HepG2 (cell line): Measurements from ENCODE around the gene MRPS21. TPM values are rescaled to one million over a fixed set of nuclear protein-coding genes. Genes with fewer than 3 reads are reported as not detected.

Source experiments
- ATAC-seq: fragments of 200-7000 bp; cut with Tn5 transposase; 3 replicates; pipeline ENCODE4 v1.9.1; 2020; ENCODE audit warnings: mild to moderate bottlenecking, moderate library complexity
- BruUV-seq: library from RNA; stranded (reverse); fragments of 400-500 nt; replicated peaks from 2 replicates; lab custom pipeline; 2021; lab: Mats Ljungman, UMichigan
- CTCF ChIA-PET: fragments of 300-600 bp; formaldehyde crosslinking; extraction: SDS; loops from one replicate; lab custom pipeline; 2021; ENCODE audit warnings: low total read pairs, inconsistent platforms, low intra/inter-chr PET ratio; lab: Yijun Ruan, JAX
- POLR2A ChIA-PET: fragments of 350-600 bp; sonication (Branson Sonifier 250); formaldehyde crosslinking; loops from one replicate; lab custom pipeline; 2020; ENCODE audit warnings: antibody characterized with exemption, inconsistent platforms; lab: Yijun Ruan, JAX
- DNase-seq: peaks from one replicate; pipeline ENCODE4 v3.0.0-alpha.2; 2015; ENCODE audit warnings: low spot score
- FAIRE-seq: peaks from 3 replicates; lab custom pipeline; 2011; peaks lifted over from hg19 to GRCh38; lab: Jason Lieb, UNC
- H2AFZ ChIP-seq: one replicate; pipeline ENCODE4 v1.6.1; 2011; ENCODE audit warnings: low read length, inconsistent platforms
- H3K27ac ChIP-seq: fragments of 300-600 bp; 3 replicates; pipeline ENCODE4 v1.8.0; 2011; ENCODE audit warnings: mixed run types, mild to moderate bottlenecking, mixed read lengths, low read length, inconsistent platforms; ENCODE audit not compliant: insufficient read depth; ENCODE audit errors: extremely low read length
- H3K27me3 ChIP-seq, 2 experiments: fragments of 200-600 bp in 1 of 2; 2 replicates in 1 of 2; 3 replicates in 1 of 2; pipeline versions ENCODE4 v1.6.0 to v1.8.0; 2011; ENCODE audit warnings: low read length in 2 of 2, mild to moderate bottlenecking in 2 of 2, moderate library complexity in 2 of 2, inconsistent platforms in 1 of 2; ENCODE audit not compliant: insufficient read depth in 2 of 2, control insufficient read depth in 1 of 2
- H3K36me3 ChIP-seq, 2 experiments: fragments of 200-600 bp in 1 of 2; replicated peaks in 1 of 2; 2 replicates in 1 of 2; 3 replicates in 1 of 2; pipeline versions ENCODE4 v1.5.1 to v1.8.0; 2011; ENCODE audit warnings: low read length in 2 of 2, inconsistent platforms in 1 of 2; ENCODE audit not compliant: insufficient read depth in 2 of 2, control insufficient read depth in 1 of 2
- H3K4me1 ChIP-seq: 2 replicates; pipeline ENCODE4 v1.5.1; 2012; ENCODE audit warnings: low read length, inconsistent platforms; ENCODE audit not compliant: insufficient read depth
- H3K4me2 ChIP-seq: 2 replicates; pipeline ENCODE4 v1.6.0; 2011; ENCODE audit warnings: low read depth, low read length, inconsistent platforms
- H3K4me3 ChIP-seq, 3 experiments: fragments of 200-600 bp in 1 of 3; sonication (generic), shearing (Covaris generic) in 1 of 3; replicated peaks in 1 of 3; 2 replicates each; pipeline ENCODE4 v1.5.1; 2011 to 2016; ENCODE audit warnings: low read length in 3 of 3, inconsistent platforms in 2 of 3, low read depth in 2 of 3, mild to moderate bottlenecking in 2 of 3, control low read depth in 1 of 3, mixed read lengths in 1 of 3; ENCODE audit not compliant: insufficient read depth in 1 of 3
- H3K79me2 ChIP-seq: one replicate; pipeline ENCODE4 v1.6.1; 2011; ENCODE audit warnings: low read length, inconsistent platforms; ENCODE audit not compliant: insufficient read depth
- H3K9ac ChIP-seq: 2 replicates; pipeline ENCODE4 v1.6.0; 2011; ENCODE audit warnings: mild to moderate bottlenecking, low read depth, low read length, inconsistent platforms; ENCODE audit not compliant: insufficient read depth
- H3K9me3 ChIP-seq: 2 replicates; pipeline ENCODE4 v1.5.1; 2012; ENCODE audit warnings: mild to moderate bottlenecking, low read length
- H4K20me1 ChIP-seq: 2 replicates; pipeline ENCODE4 v1.6.0; 2011; ENCODE audit warnings: inconsistent platforms, mild to moderate bottlenecking, low read length, moderate library complexity; ENCODE audit not compliant: insufficient read depth
- CEBPG ChIP-seq: IDR thresholded peaks from 2 replicates; pipeline ENCODE4 v1.6.1; 2016
- E2F2 ChIP-seq: sonication (generic); formaldehyde crosslinking; IDR thresholded peaks from 2 replicates; pipeline ENCODE4 v1.4.0; 2020; ENCODE audit warnings: missing genetic modification reagents, borderline replicate concordance
- KLF16 ChIP-seq, 2 experiments: sonication (generic) in 1 of 2; formaldehyde crosslinking in 1 of 2; IDR thresholded peaks; 2 replicates each; pipeline versions ENCODE4 v1.6.1 to v1.8.0; 2016 to 2023; ENCODE audit warnings: missing genetic modification reagents in 2 of 2, missing compliant biosample characterization in 1 of 2
- NR2F1 ChIP-seq, 2 experiments: fragments of 450-650 bp in 1 of 2; formaldehyde crosslinking in 1 of 2; IDR thresholded peaks; 2 replicates each; pipeline versions ENCODE4 v1.5.0 to v1.6.1; 2016 to 2020; ENCODE audit warnings: mild to moderate bottlenecking in 1 of 2, missing compliant biosample characterization in 1 of 2, missing genetic modification reagents in 1 of 2, moderate library complexity in 1 of 2
- NRL ChIP-seq: sonication (generic); formaldehyde crosslinking; IDR thresholded peaks from 2 replicates; pipeline ENCODE4 v1.5.0; 2020; ENCODE audit warnings: missing genetic modification reagents, mild to moderate bottlenecking, moderate library complexity, borderline replicate concordance
- SMYD3 ChIP-seq: sonication (generic); formaldehyde crosslinking; IDR thresholded peaks from 2 replicates; pipeline ENCODE4 v1.8.1; 2023; ENCODE audit warnings: mild to moderate bottlenecking, missing genetic modification reagents
- TAF15 ChIP-seq: fragments of 200-400 bp; formaldehyde crosslinking; IDR thresholded peaks from one replicate; pipeline ENCODE4 v1.6.1; 2018; ENCODE audit warnings: mild to moderate bottlenecking, low read depth, low read length; ENCODE audit not compliant: poor library complexity, severe bottlenecking
- TOE1 ChIP-seq: sonication (generic); formaldehyde crosslinking; IDR thresholded peaks from 2 replicates; pipeline ENCODE4 v1.4.0; 2020; ENCODE audit warnings: mild to moderate bottlenecking, missing genetic modification reagents
- ZNF549 ChIP-seq: sonication (generic); formaldehyde crosslinking; IDR thresholded peaks from 2 replicates; pipeline ENCODE4 v1.5.0; 2020; ENCODE audit warnings: missing genetic modification reagents
- ZNF569 ChIP-seq: sonication (generic); formaldehyde crosslinking; IDR thresholded peaks from 2 replicates; pipeline ENCODE4 v1.5.0; 2020; ENCODE audit warnings: mild to moderate bottlenecking, missing genetic modification reagents, moderate library complexity, borderline replicate concordance
- ZNF746 ChIP-seq: sonication (generic); formaldehyde crosslinking; IDR thresholded peaks from 2 replicates; pipeline ENCODE4 v1.8.0; 2022; ENCODE audit warnings: mild to moderate bottlenecking, missing genetic modification reagents
- ZNF879 ChIP-seq: sonication (generic); formaldehyde crosslinking; IDR thresholded peaks from 2 replicates; pipeline ENCODE4 v1.8.1; 2023; ENCODE audit warnings: missing genetic modification reagents
- WGBS: methylation state at CpG from one replicate; pipeline ENCODE4 v1.1.6; 2017; ENCODE audit warnings: low lambda C conversion rate; 5-methylcytosine and 5-hydroxymethylcytosine counted together
- in situ Hi-C: cut with HindIII; loops from 2 replicates; pipeline ENCODE4 v1.10.0; 2017; ENCODE audit warnings: low pct_unique_long_range_greater_than_20kb; ENCODE audit not compliant: extremely low pct_ligation_motif_present
- intact Hi-C: fragments of 100-400 bp; cut with micrococcal nuclease; formaldehyde crosslinking; loops from one replicate; pipeline ENCODE4 v1.10.0; 2022; ENCODE audit not compliant: unreplicated experiment
- polyA plus RNA-seq, 8 experiments: library from polyadenylated mRNA; depleted of rRNA in 3 of 8; stranded (reverse) in 7 of 8; unstranded in 1 of 8; fragments of >200 nt; fragmentation: Illumina TruSeq in 4 of 8; extraction: Trizol in 4 of 8; gene quantifications; 2 replicates each; pipeline versions ENCODE4 v1.2.1 to v1.2.3, GENCODE V29; 2011 to 2016; ENCODE audit warnings: low read depth in 4 of 8, missing spikeins in 1 of 8, mixed read lengths in 1 of 8; ENCODE audit not compliant: insufficient read depth in 1 of 8
- total RNA-seq, 5 experiments: library from RNA; depleted of rRNA; stranded (reverse); fragments of >200 nt; fragmentation: Illumina TruSeq; extraction: Trizol; gene quantifications; 2 replicates each; pipeline ENCODE4 v1.2.3, GENCODE V29; 2016; ENCODE audit warnings: low read depth in 1 of 5
- TF ChIP-seq, protein P1 (sequence below): sonication (generic); formaldehyde crosslinking; IDR thresholded peaks from 2 replicates; pipeline ENCODE4 v1.5.1; 2020; ENCODE audit warnings: mild to moderate bottlenecking, missing genetic modification reagents, moderate library complexity
- TF ChIP-seq, protein P2 (sequence below), 2 experiments: sonication (generic) in 1 of 2; formaldehyde crosslinking in 1 of 2; IDR thresholded peaks; 2 replicates each; pipeline versions ENCODE4 v1.4.0 to v1.6.1; 2016 to 2020; ENCODE audit warnings: borderline replicate concordance in 1 of 2, low read depth in 1 of 2, mild to moderate bottlenecking in 1 of 2, missing genetic modification reagents in 1 of 2

Gene MRPS21
- total and polyA plus RNA-seq, 2 of the 13 experiments (the other 11 are each of a cell fraction or from before 2014, with no cell fraction given): 59.4 to 64.2 TPM

GRCh38 chr1:150271291-150271959, 22.2 kb upstream of the MRPS21 start:
- FAIRE-seq (no peak), DNase-seq (no peak), ATAC-seq (no peak)
- H3K9ac ChIP-seq: no peak overlapping the region
- no peaks in the 10 kb centered on the region for H3K27me3 ChIP-seq
- no TSS peak for BruUV-seq
- no peak overlapping the region for H2AFZ ChIP-seq
- peaks cover 24% of the 10 kb centered on the region for H3K4me1 ChIP-seq
- H3K4me2 ChIP-seq: no peak overlapping the region
- no peak overlapping the region for H3K4me3 ChIP-seq
- in situ Hi-C loops: no loop called here
- no peak overlapping the region for H3K27ac ChIP-seq
- ChIA-PET POLR2A (interaction anchor here (0.5 to 1.7 kb wide), 2 partner anchors 93 to 98 kb away, joined by 3 to 6 read pairs; partner anchors contain the start of gene RPRD2), CTCF (no interaction called here)
- 66% methylated on average over 6 of the region's 7 CpGs for WGBS
- peaks cover 21% of the 10 kb centered on the region for H3K79me2 ChIP-seq
- no peaks in the 10 kb centered on the region for H4K20me1 ChIP-seq
- H3K9me3 ChIP-seq: no peaks in the 10 kb centered on the region
- H3K36me3 ChIP-seq: peaks cover 3 to 10% of the 10 kb centered on the region in 2 experiments; a peak in 4 of 5 replicates
- intact Hi-C loops: no loop called here
- TF ChIP-seq NR2F1 (CRISPR knock-in tag; IDR thresholded peaks at IDR 0.05): no peak
- no peak for TF ChIP-seq ZNF879 (CRISPR knock-in tag)
- TF ChIP-seq ZNF549 (CRISPR knock-in tag): no peak
- TF ChIP-seq E2F2: no peak
- no peak for TF ChIP-seq ZNF746
- no peak for TF ChIP-seq SMYD3
- TF ChIP-seq TOE1 (CRISPR knock-in tag): no peak
- no peak for TF ChIP-seq KLF16 (CRISPR knock-in tag; IDR thresholded peaks at IDR 0.05)
- no peak for TF ChIP-seq ZNF569 (CRISPR knock-in tag)
- TF ChIP-seq, protein P1, sequence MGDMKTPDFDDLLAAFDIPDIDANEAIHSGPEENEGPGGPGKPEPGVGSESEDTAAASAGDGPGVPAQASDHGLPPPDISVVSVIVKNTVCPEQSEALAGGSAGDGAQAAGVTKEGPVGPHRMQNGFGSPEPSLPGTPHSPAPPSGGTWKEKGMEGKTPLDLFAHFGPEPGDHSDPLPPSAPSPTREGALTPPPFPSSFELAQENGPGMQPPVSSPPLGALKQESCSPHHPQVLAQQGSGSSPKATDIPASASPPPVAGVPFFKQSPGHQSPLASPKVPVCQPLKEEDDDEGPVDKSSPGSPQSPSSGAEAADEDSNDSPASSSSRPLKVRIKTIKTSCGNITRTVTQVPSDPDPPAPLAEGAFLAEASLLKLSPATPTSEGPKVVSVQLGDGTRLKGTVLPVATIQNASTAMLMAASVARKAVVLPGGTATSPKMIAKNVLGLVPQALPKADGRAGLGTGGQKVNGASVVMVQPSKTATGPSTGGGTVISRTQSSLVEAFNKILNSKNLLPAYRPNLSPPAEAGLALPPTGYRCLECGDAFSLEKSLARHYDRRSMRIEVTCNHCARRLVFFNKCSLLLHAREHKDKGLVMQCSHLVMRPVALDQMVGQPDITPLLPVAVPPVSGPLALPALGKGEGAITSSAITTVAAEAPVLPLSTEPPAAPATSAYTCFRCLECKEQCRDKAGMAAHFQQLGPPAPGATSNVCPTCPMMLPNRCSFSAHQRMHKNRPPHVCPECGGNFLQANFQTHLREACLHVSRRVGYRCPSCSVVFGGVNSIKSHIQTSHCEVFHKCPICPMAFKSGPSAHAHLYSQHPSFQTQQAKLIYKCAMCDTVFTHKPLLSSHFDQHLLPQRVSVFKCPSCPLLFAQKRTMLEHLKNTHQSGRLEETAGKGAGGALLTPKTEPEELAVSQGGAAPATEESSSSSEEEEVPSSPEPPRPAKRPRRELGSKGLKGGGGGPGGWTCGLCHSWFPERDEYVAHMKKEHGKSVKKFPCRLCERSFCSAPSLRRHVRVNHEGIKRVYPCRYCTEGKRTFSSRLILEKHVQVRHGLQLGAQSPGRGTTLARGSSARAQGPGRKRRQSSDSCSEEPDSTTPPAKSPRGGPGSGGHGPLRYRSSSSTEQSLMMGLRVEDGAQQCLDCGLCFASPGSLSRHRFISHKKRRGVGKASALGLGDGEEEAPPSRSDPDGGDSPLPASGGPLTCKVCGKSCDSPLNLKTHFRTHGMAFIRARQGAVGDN: no peak
- TF ChIP-seq CEBPG (CRISPR knock-in tag): no peak
- no peak for TF ChIP-seq NRL (CRISPR knock-in tag)
- TF ChIP-seq, protein P2, sequence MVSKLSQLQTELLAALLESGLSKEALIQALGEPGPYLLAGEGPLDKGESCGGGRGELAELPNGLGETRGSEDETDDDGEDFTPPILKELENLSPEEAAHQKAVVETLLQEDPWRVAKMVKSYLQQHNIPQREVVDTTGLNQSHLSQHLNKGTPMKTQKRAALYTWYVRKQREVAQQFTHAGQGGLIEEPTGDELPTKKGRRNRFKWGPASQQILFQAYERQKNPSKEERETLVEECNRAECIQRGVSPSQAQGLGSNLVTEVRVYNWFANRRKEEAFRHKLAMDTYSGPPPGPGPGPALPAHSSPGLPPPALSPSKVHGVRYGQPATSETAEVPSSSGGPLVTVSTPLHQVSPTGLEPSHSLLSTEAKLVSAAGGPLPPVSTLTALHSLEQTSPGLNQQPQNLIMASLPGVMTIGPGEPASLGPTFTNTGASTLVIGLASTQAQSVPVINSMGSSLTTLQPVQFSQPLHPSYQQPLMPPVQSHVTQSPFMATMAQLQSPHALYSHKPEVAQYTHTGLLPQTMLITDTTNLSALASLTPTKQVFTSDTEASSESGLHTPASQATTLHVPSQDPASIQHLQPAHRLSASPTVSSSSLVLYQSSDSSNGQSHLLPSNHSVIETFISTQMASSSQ (IDR thresholded peaks at IDR 0.05; ENCODE audit: low read depth): no peak
- TF ChIP-seq, protein P2 (CRISPR knock-in tag; IDR thresholded peaks at IDR 0.05; ENCODE audit: borderline replicate concordance): no peak
- no peak for TF ChIP-seq TAF15
